GM21528 (cell line): ENCODE measurements around the gene GGT7.
"Not testable (repeated sequence)": the region's sequence is repeated elsewhere in the genome, so short reads cannot be mapped to it uniquely, and the experiment has no call there.

Source experiments
- ATAC-seq: cut with Tn5 transposase; IDR thresholded peaks from one replicate; pipeline ENCODE4 v1.9.1; 2021; ENCODE audit warnings: mild to moderate bottlenecking, moderate library complexity; ENCODE audit not compliant: unreplicated experiment, low FRiP score

Gene GGT7

GRCh38 chr20:34849778-34850177 is 22.9 kb downstream of the GGT7 start:
- ATAC-seq, result no peak

DNA sequence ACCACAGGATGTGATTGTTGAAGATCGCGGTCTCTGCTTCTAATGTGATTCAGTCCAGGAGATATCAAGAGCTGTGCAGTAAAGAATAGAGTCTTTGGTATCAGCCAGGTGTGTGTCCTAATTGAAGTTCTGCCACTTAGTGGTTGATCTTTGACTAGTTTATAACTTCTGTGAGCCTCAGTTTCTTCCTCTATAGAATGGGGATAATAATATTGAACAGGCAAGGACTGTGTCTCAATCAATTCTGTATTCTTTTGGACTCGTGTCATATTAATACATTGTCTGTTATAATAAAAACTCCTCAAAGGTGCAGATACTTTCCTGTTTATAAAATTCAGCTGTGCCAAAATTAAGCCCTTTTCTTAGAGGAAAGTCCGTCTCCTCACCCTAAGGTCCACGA is 24.1 kb downstream of the GGT7 start:
- ATAC-seq, result no peak

- no peak for ATAC-seq
These were observed 29.2 kb downstream of the GGT7 start for GRCh38 chr20:34843421-34843820.

DNA sequence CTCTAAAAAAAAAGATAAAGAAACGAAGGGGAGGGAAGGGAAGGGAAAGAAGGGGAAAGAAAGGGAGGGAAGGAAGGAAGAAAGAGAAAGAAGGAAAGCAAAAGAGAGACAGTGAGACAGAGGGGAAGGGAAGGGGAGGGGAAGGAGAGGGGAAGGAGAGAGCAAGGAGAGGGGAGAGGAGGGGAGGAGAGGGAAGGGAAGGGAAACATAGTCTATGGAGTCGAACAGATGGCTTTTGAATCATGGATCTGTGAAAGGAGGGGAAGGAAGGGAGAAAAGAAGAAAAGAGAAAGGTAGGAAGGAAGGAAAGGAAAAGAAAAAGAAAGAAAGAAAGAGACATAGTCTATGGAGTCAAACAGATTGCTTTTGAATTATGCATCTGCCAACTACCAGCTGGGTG is 30.5 kb downstream of the GGT7 start:
- ATAC-seq, result no peak

DNA sequence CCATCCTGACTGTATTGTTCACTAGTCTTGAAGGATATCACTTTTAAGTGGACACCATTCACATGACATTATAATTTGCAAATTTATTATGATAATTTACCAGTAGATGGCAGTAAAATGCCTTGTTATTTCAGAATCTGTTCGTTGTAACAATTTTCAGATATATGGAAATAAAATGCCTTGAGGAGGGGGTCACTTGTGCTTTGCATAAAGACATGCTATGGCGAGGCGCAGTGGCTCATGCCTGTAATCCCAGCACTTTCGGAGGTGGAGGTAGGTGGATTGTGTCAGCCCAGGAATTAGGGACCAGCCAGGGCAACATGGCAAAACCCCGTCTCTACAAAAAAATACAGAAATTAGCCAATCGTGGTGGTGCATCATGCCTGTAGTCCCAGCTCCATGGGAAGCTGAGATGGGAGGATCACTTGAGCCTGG is 38.2 kb downstream of the GGT7 start:
- no peak for ATAC-seq

GRCh38 chr20:34831936-34832335 is 40.7 kb downstream of the GGT7 start:
- ATAC-seq, result no peak

DNA sequence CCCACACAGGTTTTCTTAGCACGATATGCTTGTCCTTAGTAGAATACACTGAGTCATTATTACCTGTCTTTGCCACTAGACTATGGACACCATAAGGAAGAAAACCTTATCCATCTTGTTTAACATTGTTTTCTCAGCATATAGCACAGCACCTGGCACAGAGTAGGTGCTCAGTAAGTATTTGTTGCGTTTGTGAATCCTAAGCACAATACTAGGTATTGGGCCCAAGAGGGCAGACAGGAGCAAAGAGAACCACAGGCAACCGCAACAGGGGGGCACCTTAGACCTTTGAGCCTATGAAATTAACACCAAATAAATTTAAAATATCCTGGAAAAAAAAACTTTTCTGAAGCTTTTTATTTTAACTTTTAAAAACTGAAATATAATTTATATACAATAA is 43.5 kb downstream of the GGT7 start:
- no peak for ATAC-seq

GRCh38 chr20:34825530-34826362 is 46.9 kb downstream of the GGT7 start, which contains the start of gene NCOA6:
NCOA6 (minus strand) TSS chr20:34825651; CDS start chr20:34782355, 43,296 bp downstream.
- peak; percentile 53 for ATAC-seq

DNA sequence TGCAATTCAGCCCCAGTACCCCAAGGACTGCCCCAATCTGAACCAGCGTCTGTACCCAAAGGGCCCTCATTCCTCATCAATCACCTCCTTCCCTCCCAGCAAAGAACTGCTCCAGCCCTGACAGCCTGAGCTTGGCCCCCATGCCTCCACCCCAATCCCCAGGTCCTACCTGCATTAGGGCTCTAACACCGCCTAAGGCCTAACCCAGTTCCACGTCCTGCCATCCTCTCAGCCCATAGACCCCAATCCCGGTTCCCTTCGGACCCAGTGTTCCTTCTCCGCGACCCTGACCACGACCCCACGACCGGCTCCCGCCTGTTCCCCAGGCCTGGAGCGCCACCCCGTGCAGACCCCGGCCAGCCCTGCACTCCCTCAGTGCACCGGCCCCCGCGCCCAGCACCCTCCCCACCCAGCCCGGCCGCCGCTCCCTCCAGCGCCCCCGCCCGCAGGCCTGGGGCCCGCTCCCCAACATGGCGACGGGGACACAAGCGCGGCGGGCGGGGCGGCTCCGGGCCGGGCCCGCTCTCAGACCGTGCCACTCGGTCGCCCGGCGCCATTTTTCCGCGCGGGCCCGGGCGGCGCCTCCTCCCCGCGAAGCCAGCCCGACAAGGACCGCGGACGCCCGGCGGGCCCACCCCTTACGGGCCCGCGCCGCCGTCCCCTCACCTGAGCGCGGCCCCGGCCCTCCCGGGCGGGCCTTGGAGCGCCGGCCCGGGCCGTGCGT is 47.7 kb downstream of the GGT7 start:
- ATAC-seq, result peak; percentile 78

DNA sequence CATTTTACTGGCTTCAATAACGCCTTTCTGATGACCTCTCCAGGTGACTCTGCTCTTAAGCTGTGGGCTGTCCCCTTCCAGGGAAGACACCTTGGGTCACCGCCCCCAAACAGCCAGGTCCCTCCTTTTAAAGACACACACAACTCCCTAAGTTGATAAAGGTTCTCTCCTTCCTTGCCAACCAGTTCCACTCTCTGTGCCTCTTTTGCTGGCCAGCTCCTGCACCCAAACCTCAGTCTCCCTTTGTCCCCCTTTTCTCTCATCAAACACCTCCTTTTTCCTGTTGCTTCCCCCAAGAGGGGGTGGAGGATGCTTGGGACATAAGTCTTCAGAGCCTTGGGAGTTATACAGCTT is 48.2 kb downstream of the GGT7 start:
- peak; percentile 37 for ATAC-seq

- no peak for ATAC-seq
These were observed 48.6 kb downstream of the GGT7 start for GRCh38 chr20:34824026-34824425.

DNA sequence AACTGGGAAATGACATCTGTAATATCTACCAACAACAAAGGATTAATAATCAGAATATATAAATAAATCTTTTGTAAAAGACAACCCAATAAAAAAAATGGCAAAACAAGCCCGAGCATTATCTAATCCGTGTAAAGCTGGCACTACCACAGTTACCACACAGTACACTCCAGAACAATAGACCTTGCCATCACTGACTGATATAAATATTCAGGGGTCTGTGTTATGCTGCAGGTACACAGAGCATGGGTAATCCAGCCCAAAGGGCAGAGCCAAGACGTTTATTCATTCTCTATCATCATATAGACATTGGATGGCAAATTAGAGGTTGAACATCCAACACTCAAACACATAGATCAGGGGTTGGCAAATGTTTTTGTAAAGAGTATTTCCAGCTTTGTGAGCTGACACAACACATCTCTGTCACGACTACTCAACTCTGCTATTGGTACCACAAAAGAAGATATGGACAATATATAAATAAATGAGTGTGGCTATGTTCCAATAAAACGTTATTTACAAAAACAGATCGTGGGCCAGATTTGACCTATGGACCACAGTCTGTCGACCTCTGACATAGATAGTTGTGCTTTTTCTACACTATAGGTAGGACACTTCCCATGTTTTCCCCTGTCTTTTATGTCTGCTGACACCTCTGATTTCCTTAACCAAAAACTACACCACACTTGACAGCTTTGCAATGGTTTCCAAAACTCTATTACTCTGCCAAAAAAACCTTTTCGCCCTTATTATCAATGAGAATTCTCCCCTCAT is 51.7 kb downstream of the GGT7 start:
- no peak for ATAC-seq

GRCh38 chr20:34817801-34818200 is 54.9 kb downstream of the GGT7 start:
- no peak for ATAC-seq

DNA sequence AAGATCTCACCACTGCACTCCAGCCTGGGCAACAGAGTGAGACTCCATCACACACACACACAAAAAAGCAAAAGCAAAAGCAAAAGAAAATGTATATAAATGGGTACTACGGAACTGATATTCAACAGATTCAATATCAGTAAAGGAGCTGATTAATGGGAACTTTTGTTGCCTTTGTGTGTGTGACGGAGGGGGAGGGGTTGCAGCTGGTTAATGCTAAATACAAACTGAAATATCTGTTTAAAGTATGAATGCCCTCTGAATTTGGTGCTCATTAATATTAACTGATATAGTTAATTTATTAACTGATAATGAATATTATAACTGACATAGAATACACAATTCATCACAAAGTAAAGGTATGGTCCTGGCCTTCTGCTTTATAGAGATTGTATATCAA is 55.6 kb downstream of the GGT7 start:
- ATAC-seq, result no peak

DNA sequence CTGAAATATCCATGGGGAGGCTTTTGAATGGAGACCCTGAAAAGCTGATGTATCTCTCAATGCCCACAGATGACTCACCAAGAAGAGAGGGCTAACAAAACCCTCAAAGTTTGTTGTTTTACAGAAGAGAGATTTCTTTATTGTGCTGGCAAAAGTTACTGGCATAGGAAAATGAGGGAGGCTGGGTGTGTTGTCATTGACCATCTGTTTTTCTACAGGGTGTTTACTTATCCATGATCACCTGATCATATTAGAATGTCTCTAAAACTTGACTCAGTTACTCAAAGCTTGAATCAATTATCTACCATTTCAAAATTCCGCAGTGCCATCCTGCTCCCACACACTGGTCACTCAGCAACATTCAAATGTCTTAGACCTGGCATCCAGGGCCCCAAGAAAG is 57.0 kb downstream of the GGT7 start:
- no peak for ATAC-seq

DNA sequence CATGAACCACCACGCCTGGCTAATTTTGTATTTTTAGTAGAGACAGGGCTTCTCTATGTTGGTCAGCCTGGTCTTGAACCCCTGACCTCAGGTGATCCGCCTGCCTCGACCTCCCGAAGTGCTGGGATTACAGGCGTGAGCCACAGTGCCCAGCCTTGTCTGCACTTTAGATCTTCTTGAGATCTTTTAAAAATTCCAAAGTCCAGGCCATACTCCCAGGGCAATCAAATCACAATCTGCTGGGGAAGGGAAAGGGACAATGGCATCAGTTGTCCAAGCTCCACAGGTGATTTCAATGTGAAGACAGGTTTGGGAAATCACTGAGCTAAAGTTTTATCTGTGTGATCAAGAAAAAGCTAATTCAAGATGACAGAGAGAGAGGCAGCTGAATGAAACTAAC is 64.1 kb downstream of the GGT7 start:
- no peak for ATAC-seq

- ATAC-seq, result not testable (repeated sequence)
These were observed 64.7 kb downstream of the GGT7 start for GRCh38 chr20:34807944-34808465.

DNA sequence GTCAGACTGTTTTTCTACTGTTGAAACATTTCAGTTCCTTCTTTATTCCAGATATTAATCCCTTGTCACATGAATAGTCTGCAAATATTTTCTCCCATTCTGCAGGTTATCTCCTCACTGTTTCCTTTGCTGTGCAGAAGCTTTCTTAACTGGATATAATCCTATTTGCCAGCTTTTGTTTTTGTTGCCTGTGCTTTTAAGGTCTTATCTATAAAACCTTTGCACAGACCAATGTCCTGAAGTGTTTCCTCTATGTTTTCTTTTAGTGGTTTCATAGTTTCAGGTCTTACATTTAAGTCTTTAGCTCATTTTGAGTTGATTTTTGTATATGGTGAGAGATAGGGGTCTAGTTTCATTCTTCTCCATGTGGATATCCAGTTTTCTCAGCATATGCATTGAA is 66.4 kb downstream of the GGT7 start:
- no peak for ATAC-seq

- no peak for ATAC-seq
These were observed 73.8 kb downstream of the GGT7 start for GRCh38 chr20:34798871-34799270.

DNA sequence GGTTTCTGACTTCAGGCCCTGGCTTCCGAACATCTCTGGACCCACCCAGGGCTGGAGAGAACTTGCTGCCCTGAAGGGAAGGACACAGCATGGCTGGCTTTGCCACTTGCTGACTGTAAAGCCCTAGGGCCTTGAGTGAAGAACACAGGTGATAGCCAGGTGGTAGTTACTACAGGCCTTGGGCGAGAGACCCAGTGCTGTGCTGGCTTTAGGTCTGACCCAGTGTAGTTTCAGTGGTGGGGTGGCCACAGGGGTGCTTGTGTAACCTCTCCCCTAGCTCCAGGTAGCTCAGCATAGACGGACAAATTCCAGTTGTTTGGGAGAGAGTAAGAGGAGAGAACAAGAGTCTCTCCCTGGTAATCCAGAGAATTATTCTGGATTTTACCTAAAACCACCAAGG is 74.3 kb downstream of the GGT7 start:
- no peak for ATAC-seq
